ENCODE results near the gene TMEM239. TPM values are rescaled to one million over a fixed set of nuclear protein-coding genes. Genes with fewer than 3 reads are reported as not detected.

Gene TMEM239
- total and polyA plus RNA-seq, 8 donors = 0.18 TPM; not detected in 7

- Histone ChIP-seq H3K4me1 (peaks cover under 1 to 11% (median 9%) of the 10 kb centered on the region in 4 donors), H3K9me3 (no peaks in the 10 kb centered on the region), H3K27ac (no peak overlapping the region), H3K27me3 (peaks cover 4 to 81% (median 15%) of the 10 kb centered on the region in 3 donors), H3K36me3 (no peaks in the 10 kb centered on the region), H3K4me3 (no peak overlapping the region)
- no peak for DNase-seq
- TF ChIP-seq POLR2AphosphoS5 (IDR thresholded peaks at IDR 0.05) (no peak), CTCF (IDR thresholded peaks at IDR 0.05) (no peak), POLR2A (IDR thresholded peaks at IDR 0.05) (no peak), EP300 (IDR thresholded peaks at IDR 0.05) (no peak)
- intact Hi-C loops (cut with DNase I; ENCODE audit: low total_unique reads) = no loop called here
- WGBS, 5 donors = 69 to 84% (median 81%) methylated on average over 10 to 11 of the region's 11 CpGs
Measured at GRCh38 chr20:2794866-2795447, 21.2 kb upstream of the TMEM239 start.

- H3K27me3 ChIP-seq = peaks cover 4 to 86% (median 20%) of the 10 kb centered on the region in 3 donors
- H3K4me3 ChIP-seq = no peak overlapping the region
- no peaks in the 10 kb centered on the region for H3K9me3 ChIP-seq
- intact Hi-C loops (cut with DNase I; ENCODE audit: low total_unique reads) = no loop called here
- no peak for DNase-seq
- peaks cover 5 to 16% (median 14%) of the 10 kb centered on the region in 4 donors for H3K4me1 ChIP-seq
- no peak overlapping the region for H3K27ac ChIP-seq
- 63 to 86% (median 68%) methylated on average over 10 to 24 of the region's 24 CpGs for WGBS, 5 donors
- TF ChIP-seq POLR2AphosphoS5 (IDR thresholded peaks at IDR 0.05) (no peak), CTCF (IDR thresholded peaks at IDR 0.05) (no peak), POLR2A (IDR thresholded peaks at IDR 0.05) (no peak), EP300 (IDR thresholded peaks at IDR 0.05) (no peak)
- H3K36me3 ChIP-seq = no peaks in the 10 kb centered on the region
Measured at GRCh38 chr20:2795451-2795850, 20.7 kb upstream of the TMEM239 start.

GRCh38 chr20:2796011-2796660, 20.0 kb upstream of the TMEM239 start:
- intact Hi-C loops (cut with DNase I; ENCODE audit: low total_unique reads) = no loop called here
- no peak for DNase-seq
- 90 to 95% (median 95%) methylated on average over 11 to 20 of the region's 20 CpGs for WGBS, 5 donors
- Histone ChIP-seq H3K27me3 (peaks cover 4 to 93% (median 27%) of the 10 kb centered on the region in 3 donors), H3K4me1 (peaks cover 5 to 23% (median 19%) of the 10 kb centered on the region in 4 donors), H3K27ac (no peak overlapping the region), H3K9me3 (no peaks in the 10 kb centered on the region), H3K4me3 (no peak overlapping the region), H3K36me3 (no peaks in the 10 kb centered on the region)
- TF ChIP-seq POLR2A (IDR thresholded peaks at IDR 0.05) (no peak), POLR2AphosphoS5 (IDR thresholded peaks at IDR 0.05) (no peak), EP300 (IDR thresholded peaks at IDR 0.05) (no peak), CTCF (IDR thresholded peaks at IDR 0.05) (no peak)

GRCh38 chr20:2797136-2797983, 18.8 kb upstream of the TMEM239 start:
- intact Hi-C loops (cut with DNase I; ENCODE audit: low total_unique reads) = no loop called here
- peaks cover 4 to 95% (median 37%) of the 10 kb centered on the region in 3 donors for H3K27me3 ChIP-seq
- H3K9me3 ChIP-seq = no peaks in the 10 kb centered on the region
- peaks cover 5 to 25% (median 22%) of the 10 kb centered on the region in 4 donors for H3K4me1 ChIP-seq
- DNase-seq = no peak
- no peak for TF ChIP-seq EP300 (IDR thresholded peaks at IDR 0.05)
- no peak for TF ChIP-seq CTCF (IDR thresholded peaks at IDR 0.05)
- TF ChIP-seq POLR2A (IDR thresholded peaks at IDR 0.05) = no peak
- no peak for TF ChIP-seq POLR2AphosphoS5 (IDR thresholded peaks at IDR 0.05)
- no peak overlapping the region for H3K27ac ChIP-seq
- H3K36me3 ChIP-seq = no peaks in the 10 kb centered on the region
- no peak overlapping the region for H3K4me3 ChIP-seq
- WGBS, 5 donors = 75 to 87% (median 84%) methylated on average over 15 to 16 of the region's 16 CpGs

Data from stomach (tissue), 9 donors.